Measurements from ENCODE around the gene PRPF38B. TPM values are rescaled to one million over a fixed set of nuclear protein-coding genes. Genes with fewer than 3 reads are reported as not detected.

PRPF38B gene
- total RNA-seq, 1 donor from 2014 or later = 36.9 TPM

GRCh38 chr1:108685529-108685928 is 6.6 kb upstream of the PRPF38B start:
- Histone ChIP-seq H4K20me1 (ENCODE audit: insufficient read depth, low read length) (no peaks in the 10 kb centered on the region), H3K79me2 (ENCODE audit: insufficient read depth, low read length) (no peaks in the 10 kb centered on the region), H3K36me3 (ENCODE audit: insufficient read depth, low read length) (no peaks in the 10 kb centered on the region), H3K9me3 (ENCODE audit: insufficient read depth, low read depth, low read length) (no peaks in the 10 kb centered on the region), H3K27ac (ENCODE audit: low read depth, low read length) (no peak overlapping the region), H3K4me2 (ENCODE audit: low read length) (no peak overlapping the region), H3K9ac (ENCODE audit: low read length) (no peak overlapping the region), H3K27me3 (ENCODE audit: insufficient read depth, low read length) (peaks cover 5% of the 10 kb centered on the region), H3K4me1 (ENCODE audit: insufficient read depth, low read length) (no peaks in the 10 kb centered on the region), H3K4me3 (ENCODE audit: insufficient read depth, low read depth, low read length) (no peak overlapping the region), H2AFZ (ENCODE audit: low read depth, low read length) (no peak overlapping the region)
- peaks cover 7% of the 10 kb centered on the region for H3K4me1 Mint-ChIP-seq (ENCODE audit: low read depth, unreplicated experiment)
- FAIRE-seq (no peak), DNase-seq (ENCODE audit: low read depth) (no peak)
- TF ChIP-seq CTCF (IDR thresholded peaks at IDR 0.05; ENCODE audit: insufficient read depth, low read depth, low read length) = no peak
- no peak for TF ChIP-seq EZH2 (IDR thresholded peaks at IDR 0.05; ENCODE audit: insufficient read depth, low read length)
- no peaks in the 10 kb centered on the region for H3K27me3 Mint-ChIP-seq (ENCODE audit: low read depth, unreplicated experiment)
- no peaks in the 10 kb centered on the region for H3K9me3 Mint-ChIP-seq (ENCODE audit: unreplicated experiment)
- H3K4me3 Mint-ChIP-seq (ENCODE audit: unreplicated experiment) = no peak overlapping the region
- no peaks in the 10 kb centered on the region for H3K36me3 Mint-ChIP-seq (ENCODE audit: low read depth, unreplicated experiment)
- no peak overlapping the region for H3K27ac Mint-ChIP-seq (ENCODE audit: unreplicated experiment)

DNA sequence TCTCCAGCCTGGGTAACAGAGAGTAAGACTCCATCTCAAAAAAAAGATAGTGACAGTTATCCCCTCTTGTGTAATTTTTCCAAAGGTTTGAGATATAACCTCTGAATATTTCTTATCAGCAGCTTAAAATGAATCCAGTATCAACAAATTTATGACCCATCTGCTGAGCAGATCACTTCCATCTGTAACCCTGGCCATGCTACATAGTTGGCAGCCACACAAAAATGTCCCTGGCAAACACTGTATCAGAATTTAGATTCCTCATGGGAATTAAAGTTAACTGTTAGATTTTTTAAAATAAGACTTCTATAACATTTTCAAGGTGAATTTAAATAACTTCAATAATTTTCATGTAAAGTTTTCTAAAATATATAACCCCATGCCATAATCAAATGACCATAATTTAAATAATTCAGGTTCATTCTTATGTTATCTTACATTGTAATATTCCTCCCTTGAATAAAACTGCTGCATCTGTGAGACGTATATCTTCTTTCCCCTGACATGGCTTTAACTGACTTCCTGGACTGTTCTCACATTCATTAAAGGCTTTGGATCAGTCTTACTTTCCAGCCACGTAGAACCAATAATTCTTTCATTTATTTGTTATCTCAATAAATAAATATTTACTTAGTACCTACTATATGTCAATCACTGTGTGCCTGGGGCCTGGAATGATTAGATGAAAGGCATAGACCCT is 5.3 kb upstream of the PRPF38B start:
- Histone ChIP-seq H3K9ac (ENCODE audit: low read length) (no peak overlapping the region), H3K4me1 (ENCODE audit: insufficient read depth, low read length) (no peaks in the 10 kb centered on the region), H2AFZ (ENCODE audit: low read depth, low read length) (no peak overlapping the region), H3K27ac (ENCODE audit: low read depth, low read length) (no peak overlapping the region), H3K36me3 (ENCODE audit: insufficient read depth, low read length) (no peaks in the 10 kb centered on the region), H3K4me2 (ENCODE audit: low read length) (no peak overlapping the region), H4K20me1 (ENCODE audit: insufficient read depth, low read length) (no peaks in the 10 kb centered on the region), H3K79me2 (ENCODE audit: insufficient read depth, low read length) (peaks cover 6% of the 10 kb centered on the region), H3K9me3 (ENCODE audit: insufficient read depth, low read depth, low read length) (no peaks in the 10 kb centered on the region), H3K27me3 (ENCODE audit: insufficient read depth, low read length) (peaks cover 5% of the 10 kb centered on the region), H3K4me3 (ENCODE audit: insufficient read depth, low read depth, low read length) (no peak overlapping the region)
- Mint-ChIP-seq H3K36me3 (ENCODE audit: low read depth, unreplicated experiment) (no peaks in the 10 kb centered on the region), H3K4me3 (ENCODE audit: unreplicated experiment) (no peak overlapping the region), H3K4me1 (ENCODE audit: low read depth, unreplicated experiment) (peaks cover 15% of the 10 kb centered on the region), H3K9me3 (ENCODE audit: unreplicated experiment) (no peaks in the 10 kb centered on the region), H3K27me3 (ENCODE audit: low read depth, unreplicated experiment) (no peaks in the 10 kb centered on the region), H3K27ac (ENCODE audit: unreplicated experiment) (no peak overlapping the region)
- TF ChIP-seq EZH2 (IDR thresholded peaks at IDR 0.05; ENCODE audit: insufficient read depth, low read length) = no peak
- DNase-seq (ENCODE audit: low read depth) (peak; percentile 21), FAIRE-seq (no peak)

- peaks cover 11% of the 10 kb centered on the region for H3K36me3 ChIP-seq (ENCODE audit: insufficient read depth, low read length)
- H3K79me2 ChIP-seq (ENCODE audit: insufficient read depth, low read length) = peaks cover 51% of the 10 kb centered on the region
- Mint-ChIP-seq H3K27ac (ENCODE audit: unreplicated experiment) (peak overlapping the region; percentile 99), H3K4me3 (ENCODE audit: unreplicated experiment) (peak overlapping the region; percentile 96), H3K36me3 (ENCODE audit: low read depth, unreplicated experiment) (no peaks in the 10 kb centered on the region), H3K27me3 (ENCODE audit: low read depth, unreplicated experiment) (no peaks in the 10 kb centered on the region), H3K9me3 (ENCODE audit: unreplicated experiment) (no peaks in the 10 kb centered on the region), H3K4me1 (ENCODE audit: low read depth, unreplicated experiment) (peaks cover 16% of the 10 kb centered on the region)
- peak overlapping the region; percentile 93 for H3K4me2 ChIP-seq (ENCODE audit: low read length)
- peak overlapping the region; percentile 96 for H3K27ac ChIP-seq (ENCODE audit: low read depth, low read length)
- H4K20me1 ChIP-seq (ENCODE audit: insufficient read depth, low read length) = peaks cover 35% of the 10 kb centered on the region
- no peak for FAIRE-seq
- no peaks in the 10 kb centered on the region for H3K27me3 ChIP-seq (ENCODE audit: insufficient read depth, low read length)
- H3K4me3 ChIP-seq (ENCODE audit: insufficient read depth, low read depth, low read length) = peak overlapping the region; percentile 75
- H3K9ac ChIP-seq (ENCODE audit: low read length) = peak overlapping the region; percentile 97
- H3K4me1 ChIP-seq (ENCODE audit: insufficient read depth, low read length) = peaks cover 3% of the 10 kb centered on the region
- TF ChIP-seq EZH2 (IDR thresholded peaks at IDR 0.05; ENCODE audit: insufficient read depth, low read length) (no peak), CTCF (IDR thresholded peaks at IDR 0.05; ENCODE audit: insufficient read depth, low read depth, low read length) (no peak)
- H3K9me3 ChIP-seq (ENCODE audit: insufficient read depth, low read depth, low read length) = no peaks in the 10 kb centered on the region
- H2AFZ ChIP-seq (ENCODE audit: low read depth, low read length) = peak overlapping the region; percentile 90
- peak; percentile 23 for DNase-seq (ENCODE audit: low read depth)
Measured at GRCh38 chr1:108691128-108691941, 775 bp upstream of the PRPF38B start.
